ENCODE measurements around the gene CARD8.
"Not testable (repeated sequence)": the region's sequence is repeated elsewhere in the genome, so short reads cannot be mapped to it uniquely, and the experiment has no call there.

The CARD8 gene, protein sequence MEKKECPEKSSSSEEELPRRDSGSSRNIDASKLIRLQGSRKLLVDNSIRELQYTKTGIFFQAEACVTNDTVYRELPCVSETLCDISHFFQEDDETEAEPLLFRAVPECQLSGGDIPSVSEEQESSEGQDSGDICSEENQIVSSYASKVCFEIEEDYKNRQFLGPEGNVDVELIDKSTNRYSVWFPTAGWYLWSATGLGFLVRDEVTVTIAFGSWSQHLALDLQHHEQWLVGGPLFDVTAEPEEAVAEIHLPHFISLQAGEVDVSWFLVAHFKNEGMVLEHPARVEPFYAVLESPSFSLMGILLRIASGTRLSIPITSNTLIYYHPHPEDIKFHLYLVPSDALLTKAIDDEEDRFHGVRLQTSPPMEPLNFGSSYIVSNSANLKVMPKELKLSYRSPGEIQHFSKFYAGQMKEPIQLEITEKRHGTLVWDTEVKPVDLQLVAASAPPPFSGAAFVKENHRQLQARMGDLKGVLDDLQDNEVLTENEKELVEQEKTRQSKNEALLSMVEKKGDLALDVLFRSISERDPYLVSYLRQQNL

DNA sequence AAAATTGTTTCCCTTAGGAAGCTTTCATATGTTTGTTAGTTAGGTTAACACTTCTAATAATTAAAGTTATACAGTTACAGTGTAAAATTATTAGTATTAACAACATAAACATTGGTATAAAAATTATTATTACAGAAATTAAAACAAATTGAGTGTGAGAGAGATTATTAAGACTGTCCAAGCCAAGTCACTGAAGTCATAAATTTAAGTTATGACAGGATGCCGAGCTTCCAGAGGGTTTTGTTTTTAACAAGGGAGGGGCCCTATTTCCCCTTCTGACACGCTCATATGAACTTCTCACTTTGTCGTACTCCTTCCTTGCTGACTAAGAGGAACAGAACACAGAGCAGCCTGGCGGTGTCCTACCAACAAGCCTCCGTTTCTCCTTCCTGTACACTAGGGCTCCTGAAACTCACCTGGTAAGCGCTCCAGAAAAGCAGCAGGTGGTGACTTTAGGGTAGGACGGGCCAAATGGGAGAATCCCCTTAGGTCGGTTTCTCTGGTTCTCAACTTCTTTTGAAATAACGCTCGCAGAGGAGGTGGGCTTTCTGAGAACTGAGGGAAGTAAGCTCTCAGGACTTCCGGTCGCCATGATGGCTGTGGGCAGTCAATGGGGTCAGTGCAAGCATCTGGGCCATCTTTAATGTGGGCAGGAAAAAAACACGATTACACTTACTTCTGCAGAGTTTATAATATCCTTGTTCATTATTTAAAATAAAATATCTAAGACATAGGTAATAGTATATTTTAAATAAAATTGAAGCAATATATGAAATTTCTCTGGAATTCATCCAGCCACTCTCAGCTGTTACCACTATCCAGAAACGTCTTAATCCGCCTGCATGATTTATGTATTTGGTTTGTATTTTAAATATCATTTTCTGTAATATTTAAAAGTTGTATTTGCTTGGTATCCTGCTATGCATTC is at the start of gene CARD8:
TSS of gene CARD8 (minus strand) at position 537 of the 928 bp plus-strand sequence. CDS start 14,892 bp downstream, outside the sequence.
- peak; percentile 81 for DNase-seq (ENCODE audit: low spot score)

DNA sequence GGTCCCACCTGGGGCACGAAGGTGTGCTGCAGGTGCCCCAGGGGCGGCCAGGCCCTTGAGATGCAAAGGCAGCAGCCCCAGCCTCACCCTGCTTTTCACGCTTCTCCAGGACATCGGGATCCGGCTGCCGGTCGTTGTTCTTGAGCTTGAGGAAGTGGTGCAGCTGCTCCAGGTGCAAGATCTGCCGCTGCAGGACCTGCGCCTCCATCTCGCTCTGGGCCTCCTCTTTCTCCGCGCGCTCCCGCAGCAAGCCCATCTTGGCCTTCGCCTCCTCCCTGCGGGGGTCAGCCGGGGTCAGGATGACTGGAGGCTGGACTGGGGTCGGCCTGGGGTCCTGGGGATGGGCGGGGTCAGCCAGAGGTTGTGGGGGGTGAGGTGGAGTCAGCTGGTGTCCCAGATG is 48.2 kb upstream of the CARD8 start:
- no peak for DNase-seq (ENCODE audit: low spot score)

DNA sequence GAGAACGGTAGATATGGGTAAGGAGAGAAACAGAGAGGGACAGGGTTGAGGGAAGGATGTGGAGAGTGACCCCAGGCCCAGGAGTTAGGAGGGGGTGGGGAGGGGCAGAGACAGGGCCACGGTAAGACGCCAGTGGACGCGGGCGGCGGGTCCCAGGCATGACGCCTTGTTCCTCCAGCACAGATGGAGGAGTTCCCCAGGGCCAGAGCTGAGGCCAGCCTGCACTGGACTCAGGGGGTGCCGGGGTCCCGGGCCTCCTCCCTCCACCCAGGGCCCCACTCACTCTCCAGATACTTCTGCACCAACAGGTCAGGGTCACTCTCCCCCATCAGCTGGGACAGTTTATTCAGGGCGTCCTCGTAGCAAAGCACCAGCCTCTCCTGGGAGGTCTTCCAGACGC is 47.7 kb upstream of the CARD8 start:
- DNase-seq (ENCODE audit: low spot score): no peak

DNA sequence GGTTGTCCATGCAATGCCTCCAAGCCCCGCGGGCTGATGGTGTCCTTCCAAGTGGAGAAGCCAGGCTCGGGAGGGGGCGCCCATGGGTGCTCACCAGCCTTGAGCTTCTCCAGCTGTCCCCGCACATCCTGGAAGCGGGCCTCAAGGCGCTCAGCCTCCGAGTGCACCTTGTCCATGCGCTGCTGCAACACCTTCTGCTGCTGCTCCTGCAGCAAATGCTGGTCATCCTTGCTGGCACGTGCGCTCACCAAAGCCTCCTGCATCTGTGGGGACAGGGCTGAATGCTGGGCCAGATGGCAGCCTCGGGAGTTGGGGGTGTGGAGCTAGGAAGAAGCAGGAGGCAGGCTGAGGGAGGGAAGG is 46.9 kb upstream of the CARD8 start:
- no peak for DNase-seq (ENCODE audit: low spot score)

DNA sequence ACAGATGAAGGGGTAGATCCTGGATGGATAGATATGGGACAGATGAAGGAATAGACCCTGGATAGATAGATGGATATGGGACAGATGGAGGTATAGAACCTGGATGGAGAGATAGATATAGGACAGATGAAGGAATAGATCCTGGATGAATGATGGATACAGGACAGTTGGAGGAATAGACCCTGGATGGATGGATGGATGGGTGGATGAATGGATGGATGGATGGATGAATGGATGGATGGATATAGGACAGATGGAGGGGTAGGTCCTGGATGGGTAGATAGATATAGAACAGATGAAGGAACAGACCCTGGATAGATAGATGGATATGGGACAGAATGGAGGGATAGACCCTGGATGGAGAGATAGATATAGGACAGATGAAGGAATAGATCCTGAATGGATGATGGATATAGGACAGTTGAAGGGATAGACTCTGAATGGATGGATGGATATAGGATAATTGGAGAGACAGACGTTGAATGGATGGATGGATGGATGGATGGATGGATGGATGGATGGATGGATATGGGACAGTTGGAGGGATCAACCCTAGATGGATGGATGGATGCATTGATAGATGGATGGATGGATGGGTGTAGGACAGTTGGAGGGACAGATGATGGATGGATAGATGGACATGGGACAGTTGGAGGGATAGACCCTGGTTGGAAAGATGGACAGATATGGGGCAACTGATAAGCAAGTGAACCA is 46.3 kb upstream of the CARD8 start:
- DNase-seq (ENCODE audit: low spot score): no peak

GRCh38 chr19:48297975-48298374 is 42.3 kb upstream of the CARD8 start:
- DNase-seq (ENCODE audit: low spot score): no peak

GRCh38 chr19:48296963-48297734 is 41.4 kb upstream of the CARD8 start:
- no peak for DNase-seq (ENCODE audit: low spot score)

DNA sequence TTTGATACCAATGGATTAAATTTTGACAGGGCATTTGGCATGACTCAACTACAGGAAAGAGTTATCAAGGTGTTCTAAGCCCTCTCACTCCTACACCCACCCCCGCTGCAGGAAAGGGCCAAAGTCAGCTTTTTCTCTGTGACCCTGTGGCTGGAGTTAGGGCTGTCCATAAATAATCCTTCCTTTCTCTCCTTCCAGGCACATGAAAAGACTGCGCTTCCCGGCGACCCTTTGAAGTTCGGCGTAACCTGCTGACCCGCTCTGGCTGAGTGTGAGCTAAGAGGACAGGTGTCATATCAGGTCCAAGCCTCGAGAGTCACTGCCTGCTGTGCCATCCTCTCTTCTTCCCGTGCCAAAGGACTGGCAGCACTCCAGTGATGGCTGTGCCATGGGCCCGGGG is 39.7 kb upstream of the CARD8 start:
- DNase-seq (ENCODE audit: low spot score): no peak

- peak; percentile 85 for DNase-seq (ENCODE audit: low spot score)
Measured at GRCh38 chr19:48292798-48293197, 37.1 kb upstream of the CARD8 start.

DNA sequence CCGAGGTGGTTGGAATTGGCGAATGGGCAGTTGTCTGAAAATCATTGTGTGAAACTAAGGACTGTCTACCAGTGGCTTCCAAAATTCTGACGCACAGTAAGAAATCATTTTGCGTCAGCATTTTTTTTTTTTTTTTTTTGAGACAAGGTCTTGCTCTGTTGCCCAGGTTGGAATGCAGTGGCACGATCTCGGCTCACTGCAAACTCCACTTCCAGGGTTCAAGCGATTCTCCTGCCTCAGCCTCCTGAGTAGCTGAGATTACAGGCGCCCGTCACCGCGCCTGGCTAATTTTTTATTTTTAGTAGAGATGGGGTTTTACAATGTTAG is 35.7 kb upstream of the CARD8 start:
- not testable (repeated sequence) for DNase-seq (ENCODE audit: low spot score)

GRCh38 chr19:48290771-48291488 is 35.2 kb upstream of the CARD8 start:
- peak; percentile 92 for DNase-seq (ENCODE audit: low spot score)

GRCh38 chr19:48290401-48290770 is 34.7 kb upstream of the CARD8 start:
- DNase-seq (ENCODE audit: low spot score): peak; percentile 78

DNA sequence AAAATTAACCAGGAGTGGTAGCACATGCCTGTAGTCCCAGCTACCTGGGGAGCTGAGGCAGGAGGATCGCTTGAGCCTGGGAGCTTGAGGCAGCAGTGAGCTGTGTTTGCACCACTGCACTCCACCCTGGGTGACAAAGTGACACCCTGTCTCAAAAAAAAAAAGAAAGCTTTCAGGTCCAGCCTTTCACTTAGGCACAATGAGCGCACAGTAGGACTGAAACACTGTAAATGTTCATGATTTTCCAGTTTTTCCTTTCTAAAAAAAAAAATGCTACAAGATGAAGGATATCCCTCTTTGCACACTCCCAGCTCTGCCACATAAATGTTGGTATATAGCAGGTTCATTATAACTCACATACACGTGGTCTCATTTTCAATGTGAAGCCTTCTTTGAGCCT is 32.0 kb upstream of the CARD8 start:
- DNase-seq (ENCODE audit: low spot score): no peak

DNA sequence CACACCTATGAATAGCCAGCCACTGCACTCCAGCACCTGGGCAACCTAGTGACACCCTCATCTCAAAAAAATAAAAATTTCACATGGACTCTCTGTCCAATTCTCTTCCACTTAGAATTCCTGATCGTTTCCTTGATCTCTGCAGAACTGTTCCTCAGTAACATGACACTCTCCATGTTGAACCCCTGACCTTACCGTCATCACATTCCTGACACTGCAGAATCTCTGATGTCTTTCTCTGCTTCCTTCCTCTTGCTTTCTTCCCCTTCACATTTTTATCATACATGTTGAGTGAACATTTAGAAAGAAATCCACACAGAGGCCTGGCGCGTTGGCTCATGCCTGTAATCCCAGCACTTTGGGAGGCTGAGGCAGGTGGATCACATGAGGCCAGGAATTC is 29.2 kb upstream of the CARD8 start:
- no peak for DNase-seq (ENCODE audit: low spot score)

DNA sequence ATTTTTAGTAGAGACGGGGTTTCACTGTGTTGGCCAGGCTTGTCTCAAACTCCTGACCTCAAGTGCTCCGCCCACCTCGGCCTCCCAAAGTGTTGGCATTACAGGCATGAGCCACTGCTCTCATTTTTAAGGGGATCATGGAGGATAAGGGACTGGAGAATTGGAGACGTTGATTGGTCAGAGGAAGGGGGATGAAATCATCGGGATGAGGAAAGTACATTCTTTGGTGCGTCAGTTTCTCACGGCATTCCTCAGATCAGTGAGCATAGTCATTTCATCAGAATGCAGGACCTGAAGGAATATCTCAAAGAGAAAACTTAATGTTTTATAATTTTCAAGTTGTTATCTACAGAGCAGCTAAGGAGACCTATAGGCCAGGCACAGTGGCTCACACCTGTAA is 28.2 kb upstream of the CARD8 start:
- no peak for DNase-seq (ENCODE audit: low spot score)

- no peak for DNase-seq (ENCODE audit: low spot score)
Measured at GRCh38 chr19:48279747-48280146, 24.0 kb upstream of the CARD8 start.

GRCh38 chr19:48274938-48275337 is 19.2 kb upstream of the CARD8 start:
- DNase-seq (ENCODE audit: low spot score): no peak

DNA sequence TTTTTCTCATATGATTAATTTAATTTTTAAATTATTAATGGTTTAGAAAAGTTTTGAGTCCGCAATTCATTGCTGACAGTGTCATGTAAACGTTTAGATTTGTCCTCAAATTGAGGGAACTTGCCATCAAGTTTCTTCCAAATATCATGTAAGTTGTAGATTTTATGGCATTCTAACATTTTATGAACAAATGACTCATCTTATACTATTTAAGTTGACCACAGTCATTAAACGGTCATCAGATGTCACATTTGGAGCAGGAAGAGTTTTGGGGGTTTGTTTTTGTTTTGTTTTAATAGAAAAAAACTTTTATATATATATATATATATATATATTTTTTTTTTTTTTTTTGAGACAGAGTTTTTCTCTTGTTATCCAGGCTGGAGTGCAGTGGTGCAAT is 18.5 kb upstream of the CARD8 start:
- DNase-seq (ENCODE audit: low spot score): no peak

- peak; percentile 34 for DNase-seq (ENCODE audit: low spot score)
Measured at GRCh38 chr19:48271531-48272151, 15.9 kb upstream of the CARD8 start.

DNA sequence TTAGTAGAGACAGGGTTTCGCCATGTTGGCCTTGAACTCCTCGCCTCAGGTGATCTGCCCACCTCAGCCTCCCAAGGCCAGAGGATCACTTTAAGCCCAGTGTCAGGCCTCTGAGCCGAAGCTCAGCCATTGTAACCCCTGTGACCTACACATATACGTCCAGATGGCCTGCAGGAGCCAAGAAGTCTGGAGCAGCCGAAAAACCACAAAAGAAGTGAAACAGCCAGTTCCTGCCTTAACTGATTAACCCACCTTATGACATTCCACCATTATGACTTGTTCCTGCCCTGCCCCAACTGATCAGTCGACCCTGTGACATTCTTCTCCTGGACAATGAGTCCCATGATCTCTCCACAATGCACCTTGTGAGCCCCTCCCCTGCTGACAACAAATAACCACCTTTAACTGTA is 13.9 kb upstream of the CARD8 start:
- not testable (repeated sequence) for DNase-seq (ENCODE audit: low spot score)

Measured in GM03348 (cell line).